Neural progenitor cell (in vitro differentiated cells): ENCODE results near the gene MPPED2. TPM values are rescaled to one million over a fixed set of nuclear protein-coding genes. Genes with fewer than 3 reads are reported as not detected.

Experiments used
- DNase-seq: peaks from one replicate; pipeline ENCODE4 v3.0.0-alpha.2; 2016; ENCODE audit warnings: low spot score
- H2AFZ ChIP-seq: fragments of 200-600 bp; sonication (generic); replicated peaks from 2 replicates; pipeline ENCODE4 v1.6.1; 2016; ENCODE audit warnings: antibody characterized with exemption
- H3F3A ChIP-seq: fragments of 200-600 bp; sonication (generic); 2 replicates; pipeline ENCODE4 v1.6.1; 2016; ENCODE audit warnings: antibody characterized with exemption, low read depth
- H3K27ac ChIP-seq: fragments of 200-600 bp; sonication (generic); 2 replicates; pipeline ENCODE4 v1.5.1; 2016; ENCODE audit warnings: mild to moderate bottlenecking
- H3K27me3 ChIP-seq: fragments of 200-600 bp; sonication (generic); 2 replicates; pipeline ENCODE4 v1.6.1; 2016; ENCODE audit warnings: mild to moderate bottlenecking, moderate library complexity
- H3K36me3 ChIP-seq: fragments of 200-600 bp; sonication (generic); 2 replicates; pipeline ENCODE4 v1.5.1; 2016
- H3K4me1 ChIP-seq: fragments of 200-600 bp; sonication (generic); 2 replicates; pipeline ENCODE4 v1.6.1; 2016; ENCODE audit warnings: mixed run types
- H3K4me2 ChIP-seq: fragments of 200-600 bp; sonication (generic); 2 replicates; pipeline ENCODE4 v1.6.1; 2016
- H3K4me3 ChIP-seq: fragments of 200-600 bp; sonication (generic); 2 replicates; pipeline ENCODE4 v1.5.1; 2016
- H3K79me2 ChIP-seq: fragments of 200-600 bp; sonication (generic); 2 replicates; pipeline ENCODE4 v1.6.1; 2016; ENCODE audit warnings: low read depth
- H3K9ac ChIP-seq: fragments of 200-600 bp; sonication (generic); 2 replicates; pipeline ENCODE4 v1.6.1; 2016
- H3K9me3 ChIP-seq: fragments of 200-600 bp; sonication (generic); 2 replicates; pipeline ENCODE4 v1.5.1; 2016; ENCODE audit warnings: low read depth
- H4K20me1 ChIP-seq: fragments of 200-600 bp; sonication (generic); 2 replicates; pipeline ENCODE4 v1.6.1; 2016; ENCODE audit warnings: low read depth
- H3K27ac Mint-ChIP-seq: 3 replicates; pipeline ENCODE4 v1.8.0; 2021; ENCODE audit warnings: mixed read lengths
- H3K27me3 Mint-ChIP-seq: 2 replicates; pipeline ENCODE4 v1.8.0; 2022; ENCODE audit warnings: low read depth, mild to moderate bottlenecking, inconsistent platforms, moderate library complexity, mixed read lengths; ENCODE audit not compliant: insufficient read depth
- H3K36me3 Mint-ChIP-seq: 3 replicates; pipeline ENCODE4 v1.8.0; 2021; ENCODE audit warnings: mixed read lengths
- H3K4me1 Mint-ChIP-seq: 3 replicates; pipeline ENCODE4 v1.8.0; 2021; ENCODE audit warnings: mixed read lengths
- H3K4me3 Mint-ChIP-seq: 3 replicates; pipeline ENCODE4 v1.8.0; 2021; ENCODE audit warnings: mild to moderate bottlenecking, moderate library complexity, mixed read lengths
- H3K9me3 Mint-ChIP-seq: 3 replicates; pipeline ENCODE4 v1.8.0; 2020; ENCODE audit warnings: mixed read lengths
- CTCF ChIP-seq: fragments of 200-600 bp; sonication (generic); IDR thresholded peaks from 2 replicates; pipeline ENCODE4 v1.5.1; 2017; ENCODE audit warnings: antibody characterized with exemption, mild to moderate bottlenecking
- EZH2 ChIP-seq: fragments of 200-600 bp; sonication (generic); IDR thresholded peaks from 2 replicates; pipeline ENCODE4 v1.6.1; 2017; ENCODE audit warnings: antibody characterized with exemption, mild to moderate bottlenecking, moderate library complexity
- EZH2phosphoT487 ChIP-seq: fragments of 200-600 bp; sonication (generic); IDR thresholded peaks from 2 replicates; pipeline ENCODE4 v1.6.1; 2017; ENCODE audit warnings: antibody characterized with exemption
- total RNA-seq: library from RNA; depleted of rRNA; stranded (reverse); fragments of >200 nt; gene quantifications from 2 replicates; pipeline ENCODE4 v1.2.3, GENCODE V29; 2015; ENCODE audit warnings: low replicate concordance

MPPED2 gene
- total RNA-seq, 1 donor from 2014 or later: 3.4 TPM

DNA sequence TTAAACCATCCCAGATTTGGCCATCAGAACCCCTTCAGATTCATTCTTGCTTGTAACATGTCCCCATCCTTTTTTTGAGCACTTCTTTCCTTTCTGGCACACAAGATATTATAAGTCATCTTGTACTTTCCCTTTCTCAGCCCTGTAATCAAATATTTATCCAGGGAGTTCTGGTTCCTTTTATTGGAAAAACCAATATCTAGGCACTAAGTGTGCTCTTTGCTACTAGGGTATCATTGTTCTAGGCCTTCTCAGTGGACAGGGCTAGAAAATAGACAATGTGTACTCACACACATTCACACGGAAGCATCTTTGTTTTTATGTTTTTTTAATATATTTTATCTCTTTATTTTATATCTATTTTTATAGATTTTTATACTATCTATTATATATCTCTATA lies 216.0 kb downstream of the MPPED2 start:
- Mint-ChIP-seq H3K36me3 (no peaks in the 10 kb centered on the region), H3K27ac (no peak overlapping the region), H3K4me3 (no peak overlapping the region), H3K9me3 (peaks cover 4% of the 10 kb centered on the region), H3K27me3 (no peaks in the 10 kb centered on the region), H3K4me1 (peaks cover 4% of the 10 kb centered on the region)
- Histone ChIP-seq H4K20me1 (no peaks in the 10 kb centered on the region), H3K9ac (no peak overlapping the region), H3K4me3 (no peak overlapping the region), H3K36me3 (no peaks in the 10 kb centered on the region), H3K27ac (no peak overlapping the region), H2AFZ (no peak overlapping the region), H3K79me2 (no peaks in the 10 kb centered on the region), H3K4me1 (peaks cover 6% of the 10 kb centered on the region), H3F3A (no peaks in the 10 kb centered on the region), H3K9me3 (no peaks in the 10 kb centered on the region), H3K27me3 (no peaks in the 10 kb centered on the region), H3K4me2 (no peak overlapping the region)
- TF ChIP-seq EZH2 (no peak), CTCF (no peak), EZH2phosphoT487 (no peak)
- DNase-seq: no peak

- Histone ChIP-seq H3K4me3 (no peak overlapping the region), H3K4me2 (no peak overlapping the region), H4K20me1 (no peaks in the 10 kb centered on the region), H3K36me3 (no peaks in the 10 kb centered on the region), H3F3A (no peaks in the 10 kb centered on the region), H2AFZ (no peak overlapping the region), H3K4me1 (peaks cover 22% of the 10 kb centered on the region), H3K27me3 (no peaks in the 10 kb centered on the region), H3K9me3 (no peaks in the 10 kb centered on the region), H3K79me2 (no peaks in the 10 kb centered on the region), H3K27ac (no peak overlapping the region), H3K9ac (no peak overlapping the region)
- Mint-ChIP-seq H3K9me3 (peaks cover 4% of the 10 kb centered on the region), H3K27me3 (no peaks in the 10 kb centered on the region), H3K27ac (no peak overlapping the region), H3K36me3 (no peaks in the 10 kb centered on the region), H3K4me1 (peaks cover 13% of the 10 kb centered on the region), H3K4me3 (no peak overlapping the region)
- TF ChIP-seq CTCF: no peak
- TF ChIP-seq EZH2: no peak
- TF ChIP-seq EZH2phosphoT487: no peak
- DNase-seq: no peak
Measured at GRCh38 chr11:30368394-30368793, 217.8 kb downstream of the MPPED2 start.

DNA sequence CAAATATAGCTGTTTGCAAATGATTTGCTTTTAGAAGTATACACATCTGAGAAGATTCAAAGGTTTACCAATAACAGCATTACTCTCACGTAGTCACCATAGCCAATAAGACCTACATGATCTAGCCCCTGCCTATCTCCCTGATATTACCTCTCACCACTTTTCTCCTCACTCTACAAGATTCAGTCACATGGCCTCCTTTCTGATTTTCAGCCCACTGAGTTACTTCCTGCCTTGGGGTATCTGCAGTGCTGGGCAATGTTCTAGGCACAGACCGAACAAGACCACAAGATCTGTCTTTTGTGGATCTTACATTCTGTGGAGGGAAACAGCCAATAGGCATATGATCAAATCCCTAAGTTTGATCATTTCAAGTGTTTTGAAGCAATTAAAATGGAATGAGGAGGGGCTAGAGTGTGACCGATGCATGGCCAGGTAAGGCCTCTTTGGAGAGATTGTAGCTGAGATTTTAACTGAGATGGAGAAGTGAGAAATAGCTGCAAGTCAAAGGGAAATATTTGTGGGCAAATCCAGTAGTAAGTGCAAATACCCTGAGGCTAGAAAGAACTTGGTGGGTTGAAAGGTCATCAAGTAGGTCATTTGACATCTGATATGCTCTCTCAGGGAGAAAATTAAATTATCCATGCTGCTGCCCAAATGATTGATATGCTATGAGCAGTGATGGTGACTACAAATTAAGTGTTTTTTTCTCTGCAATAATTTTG lies 220.2 kb downstream of the MPPED2 start:
- H3K27me3 Mint-ChIP-seq: peaks cover 2% of the 10 kb centered on the region
- Histone ChIP-seq H3K36me3 (no peaks in the 10 kb centered on the region), H3K9ac (no peak overlapping the region), H3K79me2 (no peaks in the 10 kb centered on the region), H3K9me3 (no peaks in the 10 kb centered on the region), H3K27me3 (no peaks in the 10 kb centered on the region), H3K4me3 (no peak overlapping the region), H3F3A (no peaks in the 10 kb centered on the region), H3K27ac (no peak overlapping the region), H3K4me2 (no peak overlapping the region), H3K4me1 (peaks cover 17% of the 10 kb centered on the region), H2AFZ (no peak overlapping the region), H4K20me1 (no peaks in the 10 kb centered on the region)
- TF ChIP-seq EZH2phosphoT487 (no peak), CTCF (no peak), EZH2 (no peak)
- H3K36me3 Mint-ChIP-seq: no peaks in the 10 kb centered on the region
- H3K4me1 Mint-ChIP-seq: peaks cover 13% of the 10 kb centered on the region
- no peak for DNase-seq
- H3K9me3 Mint-ChIP-seq: peaks cover 4% of the 10 kb centered on the region
- H3K27ac Mint-ChIP-seq: no peak overlapping the region
- no peak overlapping the region for H3K4me3 Mint-ChIP-seq
